ENCODE data around the gene RB1.

The RB1 gene

DNA sequence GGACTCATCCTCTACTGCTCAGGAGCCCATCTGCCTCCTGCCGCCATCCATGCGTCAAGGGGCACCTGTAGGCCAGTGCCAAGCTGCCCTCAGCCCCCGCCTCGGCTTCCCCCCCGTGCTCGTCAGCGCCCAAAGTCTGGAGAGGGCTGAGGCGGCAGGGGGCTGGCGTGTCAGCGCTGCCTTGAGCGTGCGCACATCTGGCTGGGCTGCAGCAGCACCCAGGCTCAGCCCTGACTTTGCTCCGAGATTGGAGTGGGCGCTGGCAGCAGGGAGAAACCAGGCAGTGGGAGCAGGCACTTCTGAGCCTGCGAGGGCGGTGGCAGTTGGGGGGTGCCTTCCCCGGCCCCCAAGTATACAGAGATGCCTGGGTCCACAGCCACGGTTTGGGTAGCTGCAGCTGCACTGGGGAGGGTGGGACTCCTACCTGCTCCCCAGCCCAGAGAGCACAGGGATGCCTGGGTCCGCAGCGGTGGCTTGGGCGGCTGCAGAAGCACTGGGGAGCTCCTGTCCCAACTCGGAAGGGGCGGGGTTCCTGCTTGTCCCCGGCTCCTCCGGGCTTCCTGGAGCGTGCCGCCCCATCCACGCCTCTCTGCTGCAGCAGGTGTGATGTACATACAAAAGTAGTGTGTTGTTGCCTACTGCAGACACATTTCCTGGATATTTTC, 154.2 kb downstream of the RB1 start:
- DNase-seq, result no peak

DNA sequence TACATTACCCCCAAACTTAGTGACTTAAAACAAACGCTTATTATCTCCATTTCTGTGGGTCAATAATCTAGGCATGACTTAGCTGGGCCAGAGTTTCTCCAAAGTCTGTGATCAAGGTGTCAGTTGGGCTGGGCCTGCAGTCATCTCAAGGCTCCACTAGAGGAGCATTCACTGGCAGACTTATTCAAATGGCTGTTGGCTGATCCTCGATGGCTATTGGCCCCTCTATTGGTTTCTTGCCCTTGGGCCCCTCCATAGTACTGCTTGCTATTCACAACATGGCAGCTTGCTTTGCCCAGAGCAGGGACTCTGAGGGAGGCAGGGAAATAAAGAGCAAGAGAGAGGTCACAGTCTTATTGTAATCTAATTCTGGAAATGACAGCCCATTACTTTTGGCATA, 171.7 kb downstream of the RB1 start:
- no peak for DNase-seq

DNA sequence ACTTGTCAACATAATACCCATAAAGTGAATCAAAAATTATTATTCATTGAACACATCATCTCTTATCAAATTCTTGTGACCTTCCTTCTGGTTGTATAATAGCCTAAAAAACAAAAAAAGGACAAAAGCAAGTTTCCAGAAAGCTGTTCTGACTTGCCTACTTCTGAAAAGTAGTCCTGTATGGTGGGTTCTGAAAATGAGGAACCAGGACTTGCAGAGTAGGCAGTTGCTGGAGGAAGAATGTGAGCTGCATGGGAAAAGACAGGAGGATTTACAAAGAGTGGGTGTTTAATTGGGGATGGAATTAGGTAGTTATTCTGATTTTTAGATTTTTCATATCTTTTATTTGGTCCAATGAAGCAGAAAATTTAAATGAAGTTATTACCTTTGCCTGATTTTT, 172.7 kb downstream of the RB1 start:
- DNase-seq, result no peak

DNA sequence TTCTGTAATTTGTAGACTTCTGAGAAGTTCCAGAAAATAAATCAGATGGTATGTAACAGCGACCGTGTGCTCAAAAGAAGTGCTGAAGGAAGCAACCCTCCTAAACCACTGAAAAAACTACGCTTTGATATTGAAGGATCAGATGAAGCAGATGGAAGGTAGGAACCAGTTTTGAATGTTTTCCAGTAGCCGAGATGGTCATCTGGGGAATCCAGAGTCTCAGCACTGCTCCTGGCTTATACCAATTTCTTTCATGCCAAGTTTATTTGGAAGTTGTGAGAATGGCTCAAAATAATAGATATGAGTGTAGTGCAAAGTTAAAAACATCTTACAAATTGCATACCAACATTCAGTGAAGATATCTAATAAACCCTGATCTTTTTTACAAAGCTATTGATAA, 173.1 kb downstream of the RB1 start:
- DNase-seq, result no peak

DNA sequence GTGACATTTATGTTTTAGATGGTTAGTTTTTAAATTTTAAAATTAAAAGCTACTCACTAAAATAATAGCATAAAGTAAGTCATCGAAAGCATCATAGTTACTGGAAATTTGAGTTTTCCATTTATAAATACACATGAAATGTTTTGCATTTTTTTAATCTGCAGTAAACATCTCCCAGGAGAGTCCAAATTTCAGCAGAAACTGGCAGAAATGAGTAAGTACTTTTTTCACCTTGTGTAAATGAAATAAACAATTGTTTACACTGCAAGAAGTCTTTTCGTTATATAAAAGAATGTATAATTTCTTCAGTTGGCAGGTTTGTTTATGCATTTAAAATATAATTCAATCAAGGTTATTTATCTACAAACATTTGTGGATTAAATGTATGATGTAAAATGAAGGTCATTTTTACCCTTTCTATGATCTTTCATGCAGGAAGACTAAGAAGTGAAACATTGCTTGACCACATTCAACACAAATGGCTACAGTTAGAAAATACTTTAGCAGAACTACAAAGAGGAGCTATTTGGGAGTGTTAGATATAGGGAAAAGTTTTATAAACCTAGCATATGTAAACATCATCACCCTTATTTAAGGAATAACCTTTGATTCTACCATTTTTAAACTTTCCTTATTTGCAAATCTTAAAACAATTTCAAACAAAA, 173.8 kb downstream of the RB1 start:
- DNase-seq, result no peak

DNA sequence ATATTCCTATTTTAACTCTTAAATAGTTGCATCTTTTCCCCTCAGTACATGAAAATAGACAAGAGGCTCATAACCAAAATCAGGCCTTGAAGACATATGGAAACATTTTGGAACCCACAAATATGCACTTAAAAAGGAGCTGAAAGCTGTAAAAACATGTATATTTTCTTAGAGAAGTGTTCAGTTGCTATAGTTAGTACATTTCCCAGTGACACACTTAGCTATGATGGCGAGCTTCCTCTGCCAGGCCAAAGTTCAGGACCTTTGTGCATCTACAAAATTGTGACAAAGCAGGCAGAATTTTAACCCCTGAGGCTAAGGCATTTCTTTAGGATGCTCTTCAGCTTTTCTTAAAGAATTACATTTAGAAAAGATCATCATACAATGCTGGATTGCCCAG, 174.8 kb downstream of the RB1 start:
- DNase-seq, result no peak

DNA sequence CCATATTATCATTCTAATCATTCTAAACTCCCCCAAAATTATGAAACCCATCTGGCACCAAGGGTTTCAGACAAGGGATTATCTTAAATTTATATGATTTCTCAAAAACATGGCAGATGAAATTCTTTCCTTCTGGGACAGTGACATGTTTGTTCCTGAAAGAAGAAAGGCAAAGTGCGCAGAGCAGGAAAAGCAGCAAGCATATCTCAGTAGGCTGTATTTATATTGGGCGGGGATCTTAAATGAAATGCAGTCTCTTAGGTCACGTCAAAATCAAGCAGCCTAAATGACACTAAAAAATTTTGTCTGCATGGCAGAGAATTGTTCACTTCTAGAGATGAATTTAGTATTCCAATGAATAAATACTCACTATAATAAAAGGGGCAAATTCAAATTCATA, 180.0 kb downstream of the RB1 start:
- DNase-seq, result no peak

DNA sequence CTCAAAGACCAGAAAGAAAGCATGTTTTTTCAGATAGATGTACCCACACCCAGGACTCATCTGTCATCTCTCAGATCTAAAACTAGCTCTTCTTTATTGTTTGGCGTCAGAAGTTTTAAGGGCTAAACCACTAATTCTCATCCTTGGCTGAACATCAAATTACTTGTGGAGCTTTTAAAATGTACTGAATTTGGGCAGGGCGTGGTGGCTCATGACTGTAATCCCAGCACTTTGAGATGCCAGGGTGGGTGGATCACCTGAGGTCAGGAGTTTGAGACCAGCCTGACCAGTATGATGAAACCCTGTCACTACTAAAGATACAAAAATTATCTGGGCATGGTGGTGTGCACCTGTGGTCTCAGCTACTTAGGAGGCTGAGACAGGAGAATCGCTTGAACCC, 181.9 kb downstream of the RB1 start:
- no peak for DNase-seq

DNA sequence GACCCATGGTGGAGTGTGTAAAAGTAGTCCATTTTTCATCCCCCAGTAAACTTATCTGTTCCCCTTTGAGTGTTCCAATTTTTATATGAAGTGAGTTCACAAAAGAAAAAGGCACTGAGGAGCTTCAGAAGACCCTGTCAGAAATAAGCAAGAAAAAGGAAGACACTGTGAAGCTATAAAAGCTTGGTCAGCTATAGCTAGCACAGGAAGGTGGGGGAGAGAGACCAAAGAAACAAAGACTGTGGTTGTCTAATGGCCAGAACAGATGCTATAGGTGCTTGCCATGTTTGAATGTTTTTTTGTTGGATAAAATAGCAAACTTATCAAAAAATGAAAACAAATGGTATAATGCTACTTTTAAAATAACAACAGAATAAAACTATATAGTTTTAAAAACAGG, 182.8 kb downstream of the RB1 start:
- no peak for DNase-seq

DNA sequence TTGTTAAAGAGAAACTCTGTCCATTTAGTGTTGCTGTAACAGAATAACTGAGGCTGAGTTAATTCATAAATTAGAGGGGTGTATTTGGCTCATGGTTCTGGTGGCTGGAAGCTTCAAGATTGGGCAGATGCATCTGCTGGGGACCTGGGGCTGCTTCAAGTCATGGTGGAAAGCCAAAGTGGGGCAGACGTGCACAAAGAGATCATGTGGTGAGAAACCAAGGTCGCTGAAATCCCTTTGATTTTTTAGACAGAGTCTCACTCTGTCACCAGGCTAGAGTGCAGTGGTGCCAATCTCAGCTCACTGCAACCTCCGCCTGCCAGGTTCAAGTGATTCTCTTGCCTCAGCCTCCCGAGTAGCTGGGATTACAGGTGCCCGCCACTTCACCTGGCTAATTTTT, 183.3 kb downstream of the RB1 start:
- DNase-seq, result no peak

DNA sequence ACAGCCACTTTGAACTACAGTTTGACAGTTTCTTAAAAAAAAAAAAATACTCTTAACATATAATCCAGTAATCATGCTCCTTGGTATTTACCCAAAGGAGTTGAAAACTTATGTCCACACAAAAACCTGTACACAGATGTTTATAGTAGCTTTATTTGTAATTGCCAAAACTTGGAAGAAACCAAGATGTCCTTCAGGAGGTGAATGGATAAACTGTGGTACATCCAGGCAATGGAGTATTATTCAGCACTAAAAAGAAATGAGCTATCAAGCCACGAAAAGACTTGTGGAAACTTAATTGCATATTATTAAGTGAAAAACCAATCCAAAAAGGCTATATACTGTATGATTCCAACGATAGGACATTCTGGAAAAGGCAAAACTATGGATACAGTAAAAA, 184.4 kb downstream of the RB1 start:
- DNase-seq, result no peak

DNA sequence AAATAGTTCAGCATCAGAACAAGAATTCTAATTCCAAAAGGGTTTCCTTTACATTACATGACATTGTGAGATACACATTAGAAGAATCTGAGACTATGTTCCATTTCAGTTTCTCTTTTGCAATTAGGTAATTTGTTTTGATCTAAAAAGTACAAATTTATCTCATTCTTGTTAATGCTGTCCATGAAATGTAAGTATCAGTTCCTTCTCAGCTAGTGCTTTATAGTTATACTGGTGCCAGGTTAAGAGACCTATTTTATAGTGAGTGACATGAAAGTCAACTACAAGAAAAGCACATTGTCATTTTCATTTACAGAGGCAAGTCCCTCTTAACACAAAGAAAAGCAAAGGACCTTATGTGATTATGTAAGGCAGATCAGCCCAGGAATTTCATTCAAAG, 185.4 kb downstream of the RB1 start:
- no peak for DNase-seq

DNA sequence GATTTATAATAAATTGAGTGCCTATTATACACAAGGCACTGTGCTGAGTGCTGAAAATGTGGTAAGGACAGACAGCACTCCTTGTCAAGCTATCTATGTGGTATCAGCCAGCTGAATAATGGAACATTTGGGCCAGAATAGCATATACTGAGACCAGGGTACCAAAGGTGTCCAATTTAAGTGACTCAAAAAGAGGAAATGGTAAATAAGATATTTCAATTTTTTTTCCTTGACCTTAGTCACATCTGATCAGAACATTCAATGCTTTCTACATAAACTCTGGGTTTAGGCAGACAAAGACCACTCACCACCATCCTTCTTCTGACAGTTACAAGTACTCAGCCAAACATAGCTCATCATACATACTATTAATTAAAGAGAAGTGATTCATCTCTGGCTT, 186.1 kb downstream of the RB1 start:
- no peak for DNase-seq

DNA sequence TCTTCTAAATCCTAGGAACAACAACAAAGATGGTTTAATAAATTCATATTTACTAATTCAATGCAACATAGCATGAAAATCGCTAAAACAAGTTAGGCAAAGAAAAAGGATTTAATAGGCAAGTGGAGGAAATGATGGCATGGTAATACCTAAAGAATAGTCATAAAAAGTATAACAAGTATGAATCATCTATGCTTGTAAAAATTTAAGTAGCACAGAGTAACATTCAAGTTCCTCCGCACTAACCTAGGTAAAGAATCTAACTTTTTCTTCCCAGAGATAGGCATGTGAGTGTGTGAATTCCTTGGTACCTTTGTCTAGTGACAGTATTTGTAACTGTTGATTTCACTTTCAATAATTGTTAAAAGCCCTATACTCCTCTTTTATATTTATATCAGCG, 186.7 kb downstream of the RB1 start:
- no peak for DNase-seq

DNA sequence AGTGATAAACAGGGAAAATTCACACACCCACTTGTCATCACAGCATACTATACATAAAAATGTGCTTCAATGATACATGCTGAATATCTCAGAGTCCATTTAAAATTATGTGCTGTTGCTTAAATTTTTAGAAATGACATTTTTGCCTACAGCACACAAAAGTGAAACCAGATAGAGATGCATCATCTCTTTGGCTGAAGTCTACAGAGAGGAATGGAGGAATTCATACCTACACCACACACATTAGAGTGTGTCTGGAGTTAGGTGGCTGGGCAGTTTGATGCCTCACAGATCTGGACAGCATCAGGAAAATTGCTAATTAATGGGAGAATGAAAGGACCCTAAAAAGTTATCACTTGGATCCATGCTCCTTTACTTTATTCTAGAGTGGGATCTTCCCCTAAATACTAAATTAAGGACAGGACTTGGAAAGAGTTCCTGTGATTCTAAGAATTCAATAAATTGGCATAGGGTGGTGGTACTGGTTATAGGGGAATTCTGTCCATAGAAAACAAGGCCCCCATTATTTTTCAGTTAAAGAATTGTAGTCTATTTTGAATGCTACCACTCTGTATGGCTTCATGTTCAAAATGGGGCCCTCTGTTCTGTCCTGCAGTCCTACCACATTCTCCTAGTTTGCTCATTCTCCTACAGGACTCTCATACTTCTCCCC, 188.0 kb downstream of the RB1 start:
- peak in 1 of 5 donors; percentile 57 for DNase-seq

DNA sequence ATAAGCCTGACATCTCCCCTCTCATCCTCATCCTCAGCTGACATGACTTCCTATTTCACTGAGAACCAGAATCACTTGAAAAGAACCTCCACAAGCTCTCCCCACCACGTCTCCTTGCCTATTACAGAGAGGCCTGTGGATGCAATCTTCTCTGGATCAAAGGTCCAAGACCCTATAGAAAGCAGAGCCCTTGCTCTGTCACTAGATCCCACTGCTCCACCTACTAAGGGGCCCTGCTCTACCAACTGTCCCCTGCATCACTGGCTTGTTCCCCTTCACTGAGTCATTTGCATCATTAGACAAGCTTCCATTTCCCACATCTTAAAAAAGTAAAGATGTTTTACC, 188.5 kb downstream of the RB1 start:
- no peak for DNase-seq

DNA sequence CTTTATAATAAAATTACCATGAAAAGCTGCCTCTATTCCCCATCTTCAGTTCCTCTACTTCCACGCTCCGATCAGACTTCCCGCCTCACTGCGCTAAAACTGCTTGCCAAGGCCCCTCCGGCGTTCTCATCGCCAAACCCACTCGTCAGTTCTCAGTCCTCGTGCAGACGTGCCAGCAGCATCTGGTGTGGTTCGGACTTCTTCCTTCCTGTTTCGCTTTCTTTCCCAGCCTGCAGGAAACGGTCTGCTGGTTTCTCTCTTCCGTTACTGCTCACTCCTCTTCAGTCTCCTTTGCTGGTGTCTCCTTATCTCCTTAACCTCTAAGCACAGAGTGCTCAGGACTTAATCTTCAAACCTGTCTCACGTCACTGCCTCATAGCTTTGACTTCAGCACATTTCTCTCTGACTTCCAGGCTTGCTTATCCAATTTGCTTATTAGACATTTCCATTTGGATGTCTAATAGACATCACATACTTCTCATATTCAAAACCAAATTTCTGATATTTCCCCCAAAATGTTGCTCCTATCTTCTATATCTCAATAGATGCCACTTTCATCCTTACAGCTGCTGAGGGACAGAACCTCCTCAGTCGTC, 189.0 kb downstream of the RB1 start:
- peak; percentile 35 to 94 (median 51) for DNase-seq

DNA sequence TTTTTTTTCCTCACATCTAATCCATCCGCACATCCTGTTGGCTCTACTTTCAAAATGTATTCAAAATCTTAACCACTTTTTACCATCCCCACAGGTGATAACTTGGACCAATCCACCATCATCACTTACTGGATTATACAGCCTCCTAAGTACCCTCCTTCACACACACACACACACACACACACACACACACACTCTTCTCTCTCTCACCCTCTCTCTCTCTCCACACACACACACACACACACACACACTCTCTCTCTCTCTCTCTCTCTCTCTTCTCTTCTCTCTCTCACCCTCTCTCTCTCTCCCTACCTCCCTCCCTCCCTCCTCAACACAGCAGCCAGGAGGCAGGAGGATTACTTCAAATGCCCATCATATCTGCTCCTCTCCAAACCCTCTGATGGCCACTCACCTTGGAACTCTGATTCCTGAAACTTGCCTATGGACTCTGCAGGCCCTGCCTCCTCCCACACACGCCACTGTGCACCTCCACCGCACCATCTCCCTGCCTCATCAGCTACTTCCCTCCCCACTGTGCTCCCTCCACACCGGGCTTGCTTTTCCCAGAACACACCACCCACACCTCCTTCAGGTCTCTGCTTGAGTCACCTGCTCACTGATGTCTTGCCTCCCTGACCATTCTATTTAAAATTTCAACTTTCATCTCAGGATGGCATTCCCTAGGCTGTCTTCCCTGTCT, 189.7 kb downstream of the RB1 start:
- peak in 1 of 5 donors; percentile 76 for DNase-seq

DNA sequence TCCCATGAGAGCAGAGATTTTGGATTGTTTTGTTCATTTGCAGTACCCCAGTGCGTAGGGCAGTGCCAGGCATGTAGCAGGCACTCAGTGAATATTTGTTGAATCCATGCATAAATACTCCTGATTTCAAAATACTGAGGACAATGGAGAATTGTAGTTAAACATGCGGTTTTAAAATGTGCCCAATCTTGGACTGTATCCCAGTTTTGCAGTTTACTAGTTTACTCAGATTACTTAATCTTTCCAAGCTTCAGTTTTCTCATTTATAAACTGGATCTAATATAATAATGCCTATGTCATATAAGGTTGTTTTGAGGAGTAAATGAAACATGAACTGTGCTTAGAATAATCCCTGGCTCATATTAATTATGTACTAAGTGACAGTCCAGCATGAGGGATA, 190.3 kb downstream of the RB1 start:
- DNase-seq, result no peak

DNA sequence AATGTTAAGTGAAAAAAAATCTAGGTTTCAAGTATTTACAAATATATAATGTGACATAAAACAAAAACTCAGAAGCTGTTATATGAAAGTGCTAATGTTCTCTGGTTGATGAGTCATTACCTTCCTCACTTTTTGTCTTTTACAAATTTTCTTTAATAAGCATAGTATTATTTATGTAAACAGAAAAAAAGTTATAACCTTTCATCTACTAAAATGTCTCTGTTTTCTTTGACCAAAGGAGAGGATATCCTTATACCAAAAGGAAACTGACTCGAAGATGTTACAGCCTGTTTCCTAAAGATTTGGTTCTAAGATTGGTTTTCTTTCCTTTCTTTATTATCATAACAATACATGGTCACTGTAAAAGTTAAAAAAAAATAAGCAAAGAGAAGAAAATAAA, 191.3 kb downstream of the RB1 start:
- no peak for DNase-seq

DNA sequence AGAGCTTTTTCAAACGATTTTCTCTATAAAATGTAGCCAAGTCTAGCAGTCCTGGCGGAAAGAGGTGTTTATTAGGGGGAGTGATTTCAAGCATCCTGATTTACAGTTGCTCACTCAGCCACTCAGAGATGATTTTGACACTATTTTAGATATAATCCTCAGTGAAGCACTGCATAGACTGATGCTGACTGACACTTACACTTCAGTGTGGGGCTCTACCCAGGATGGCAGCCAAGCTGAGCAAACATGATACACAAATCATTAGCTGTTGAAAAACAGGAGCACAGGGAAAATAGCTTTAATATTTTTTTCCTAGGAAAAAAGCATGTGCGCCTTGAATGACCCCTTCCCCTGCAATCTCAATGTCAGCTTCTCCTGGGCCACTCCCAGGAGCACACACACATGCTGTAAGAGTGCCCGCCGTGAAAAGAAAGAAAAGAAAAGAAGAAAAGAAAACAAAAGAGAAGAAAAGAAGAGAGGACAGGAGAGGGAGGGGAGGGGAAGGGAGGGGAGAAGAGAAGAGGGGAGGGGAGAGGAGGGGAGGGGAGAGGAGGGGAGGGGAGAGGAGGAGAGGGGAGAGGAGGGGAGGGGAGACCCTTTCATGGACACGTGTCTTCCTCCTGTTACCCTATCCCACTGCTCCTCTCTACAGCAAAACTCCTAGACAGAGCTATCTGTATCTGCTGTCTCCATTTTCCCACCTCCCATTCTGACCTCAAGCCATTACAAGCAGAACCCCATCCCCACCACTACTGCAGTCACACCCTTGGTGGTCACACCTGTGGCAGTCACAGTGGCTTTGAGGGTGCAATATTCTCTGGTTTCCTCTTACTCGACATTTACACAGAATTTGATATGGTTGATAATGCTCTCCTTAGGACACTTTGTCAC, 193.0 kb downstream of the RB1 start:
- peak in 1 of 5 donors; percentile 79 for DNase-seq

DNA sequence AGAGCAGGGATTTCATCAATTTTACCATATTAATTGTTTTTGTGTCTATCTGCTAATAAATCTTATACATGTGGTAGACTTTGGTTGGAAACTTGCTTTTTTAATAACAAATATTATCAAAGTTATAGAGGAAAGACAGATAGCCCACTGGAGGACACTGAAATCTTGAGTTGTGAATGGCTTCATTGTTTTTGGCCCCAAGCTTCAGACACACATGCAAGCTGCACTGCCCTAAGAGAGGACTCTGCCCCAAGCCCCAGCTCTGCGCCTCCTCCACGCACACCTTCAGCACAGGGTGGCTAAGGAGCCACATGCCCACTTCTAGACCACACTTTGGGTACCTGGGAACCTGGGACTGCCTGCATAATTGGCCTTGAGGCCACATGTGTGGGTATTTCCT, 194.1 kb downstream of the RB1 start:
- DNase-seq, result no peak
